Measurements from ENCODE around the gene TYW1.
"Not testable (repeated sequence)": the region's sequence is repeated elsewhere in the genome, so short reads cannot be mapped to it uniquely, and the experiment has no call there.

TYW1 gene

GRCh38 chr7:67134912-67135311 lies 138.3 kb downstream of the TYW1 start:
- DNase-seq (ENCODE audit: low read depth) = not testable (repeated sequence)

DNA sequence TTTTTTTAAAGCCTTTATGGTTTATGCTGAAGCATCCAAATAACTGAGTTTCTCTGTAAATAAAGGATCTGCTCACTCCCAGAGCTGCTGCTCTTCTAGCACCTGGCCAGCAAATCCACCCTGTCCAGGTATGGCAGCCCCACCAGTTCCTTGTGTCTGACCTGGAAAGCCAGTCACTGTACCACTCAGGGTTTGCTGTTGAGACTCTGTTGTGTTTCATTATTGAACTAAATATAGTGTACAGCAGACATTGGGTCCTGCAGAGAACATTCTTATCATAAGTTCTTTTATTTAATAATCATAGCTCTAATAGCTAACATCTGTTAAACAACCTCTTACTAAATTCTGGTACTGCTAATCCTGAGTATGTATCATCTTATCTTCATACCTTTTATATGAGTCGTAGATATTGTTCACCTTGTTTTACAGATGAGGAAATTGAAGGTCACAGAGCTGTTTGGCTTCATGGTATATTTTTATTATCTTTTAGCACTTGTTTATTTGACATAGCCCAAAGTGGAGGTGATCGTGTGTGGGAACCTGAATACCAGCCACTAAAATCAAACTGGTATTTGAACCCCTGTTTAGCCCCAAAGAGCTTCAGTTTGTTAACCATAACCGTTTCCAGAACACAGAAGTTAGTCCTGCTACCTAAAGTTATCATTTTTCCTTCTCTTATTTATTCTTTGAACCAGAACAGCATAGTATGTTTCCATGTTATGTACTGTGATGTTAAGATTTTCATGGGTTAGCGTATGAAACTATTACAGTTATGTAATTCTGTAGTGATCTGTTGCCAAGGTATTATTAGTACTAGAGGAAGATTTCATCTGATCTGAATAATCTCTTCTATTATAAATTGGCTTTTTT lies 139.2 kb downstream of the TYW1 start:
- not testable (repeated sequence) for DNase-seq (ENCODE audit: low read depth)

- not testable (repeated sequence) for DNase-seq (ENCODE audit: low read depth)
Observed at GRCh38 chr7:67137489-67137888, 140.9 kb downstream of the TYW1 start.

DNA sequence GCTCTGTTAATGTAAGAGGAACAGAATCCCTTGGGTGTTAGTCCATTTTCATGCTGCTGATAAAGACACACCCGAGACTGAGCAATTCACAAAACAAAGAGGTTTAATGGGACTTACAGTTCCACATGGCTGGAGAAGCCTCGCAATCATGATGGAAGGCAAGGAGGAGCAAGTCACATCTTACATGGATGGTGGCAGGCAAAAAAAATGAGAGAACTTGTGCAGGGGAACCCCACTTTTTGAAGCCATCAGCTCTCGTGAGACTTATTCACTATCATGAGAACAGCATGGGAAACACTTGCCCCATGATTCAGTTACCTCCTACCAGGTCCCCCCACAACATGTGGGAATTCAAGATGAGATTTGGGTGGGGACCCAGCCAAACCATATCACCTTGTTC lies 143.2 kb downstream of the TYW1 start:
- not testable (repeated sequence) for DNase-seq (ENCODE audit: low read depth)

DNA sequence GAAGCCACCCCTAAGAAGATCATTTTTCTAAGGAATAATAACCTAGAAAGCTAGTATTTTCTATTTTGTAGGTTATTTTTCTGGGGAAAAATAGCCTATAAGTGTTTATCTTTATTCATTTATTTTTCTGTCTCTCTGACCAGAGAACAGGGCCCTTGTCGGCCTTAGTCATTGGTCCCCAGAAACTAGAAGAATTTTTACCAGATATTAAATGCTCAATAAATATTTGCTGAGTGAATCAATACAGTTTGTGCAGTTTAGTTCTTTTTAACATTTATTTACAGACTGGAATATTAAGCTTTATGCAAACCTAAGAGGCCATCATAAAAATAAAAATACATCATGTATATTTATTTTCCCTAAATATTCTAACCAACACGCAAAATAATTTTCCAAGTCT lies 144.4 kb downstream of the TYW1 start:
- not testable (repeated sequence) for DNase-seq (ENCODE audit: low read depth)

DNA sequence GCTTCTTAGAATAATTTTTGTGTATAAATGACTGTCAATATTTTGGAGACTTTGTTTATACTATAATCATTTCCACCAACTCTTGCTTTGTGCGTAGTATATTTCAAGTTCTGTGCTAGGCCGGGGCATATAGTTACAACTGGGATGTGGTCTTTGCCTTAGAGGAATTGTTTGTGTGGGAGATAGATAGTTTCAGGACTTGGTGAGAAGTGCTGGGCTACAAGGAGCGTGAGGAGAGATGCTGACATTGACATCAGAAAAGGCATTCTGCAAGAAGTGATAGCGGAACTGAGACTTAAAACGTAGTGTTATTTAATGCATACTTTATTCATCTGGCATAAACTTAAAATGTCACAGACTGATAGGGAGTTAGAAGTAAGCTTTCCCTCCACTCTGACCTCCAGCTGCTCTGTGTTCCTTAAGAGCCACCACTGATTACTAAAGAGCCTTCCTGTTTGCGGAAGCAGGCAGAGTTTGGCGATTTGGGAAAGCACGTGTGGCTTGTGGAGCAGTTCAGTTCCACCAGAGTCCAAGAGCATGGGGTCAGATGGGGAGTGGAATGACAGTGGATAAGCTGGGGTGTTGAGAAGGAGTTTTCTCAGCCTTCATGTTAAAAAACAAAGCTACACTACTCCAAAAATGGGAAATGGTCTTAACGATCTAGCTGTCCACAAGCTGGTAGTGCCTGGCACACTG lies 146.6 kb downstream of the TYW1 start:
- DNase-seq (ENCODE audit: low read depth) = not testable (repeated sequence)

- not testable (repeated sequence) for DNase-seq (ENCODE audit: low read depth)
Observed at GRCh38 chr7:67145581-67146193, 149.1 kb downstream of the TYW1 start.

DNA sequence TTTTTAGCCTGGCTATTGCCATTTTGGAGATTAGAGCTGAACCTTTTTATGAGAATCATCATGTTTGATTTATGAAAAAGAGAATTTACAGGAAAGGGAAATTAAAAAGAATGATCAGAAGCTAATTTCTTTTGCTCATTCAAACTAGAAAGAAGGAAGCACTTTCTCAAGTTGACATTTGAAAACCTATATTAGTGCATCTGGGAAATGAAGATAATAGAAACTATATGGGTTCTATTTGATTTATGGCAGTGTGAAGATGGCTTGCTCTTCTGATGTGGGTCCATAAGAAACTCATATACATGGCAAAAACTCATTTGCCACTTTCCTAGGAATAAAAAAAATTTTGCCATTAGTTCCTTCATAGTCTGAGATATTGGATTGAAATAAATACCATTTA lies 152.5 kb downstream of the TYW1 start:
- DNase-seq (ENCODE audit: low read depth) = not testable (repeated sequence)

DNA sequence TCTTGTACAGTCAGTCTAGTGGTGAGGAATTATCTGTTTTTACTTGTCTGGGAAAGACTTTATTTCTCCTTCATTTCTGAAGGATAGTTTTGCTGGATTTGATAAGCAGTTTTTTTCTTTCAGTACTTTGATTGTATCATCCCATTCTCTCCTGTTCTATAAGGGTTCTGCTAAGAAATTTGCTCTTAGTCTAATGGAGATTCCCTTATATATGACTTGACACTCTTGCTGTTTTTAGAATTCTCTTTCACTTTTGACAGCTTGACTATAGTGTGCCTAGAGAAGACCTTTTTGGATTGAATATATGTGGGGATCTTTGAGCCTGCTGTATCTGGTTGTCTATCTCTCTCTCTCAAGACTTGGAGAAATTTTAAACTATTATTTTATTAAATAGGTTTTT lies 157.7 kb downstream of the TYW1 start:
- DNase-seq (ENCODE audit: low read depth) = not testable (repeated sequence)

- not testable (repeated sequence) for DNase-seq (ENCODE audit: low read depth)
Observed at GRCh38 chr7:67156064-67156463, 159.4 kb downstream of the TYW1 start.

DNA sequence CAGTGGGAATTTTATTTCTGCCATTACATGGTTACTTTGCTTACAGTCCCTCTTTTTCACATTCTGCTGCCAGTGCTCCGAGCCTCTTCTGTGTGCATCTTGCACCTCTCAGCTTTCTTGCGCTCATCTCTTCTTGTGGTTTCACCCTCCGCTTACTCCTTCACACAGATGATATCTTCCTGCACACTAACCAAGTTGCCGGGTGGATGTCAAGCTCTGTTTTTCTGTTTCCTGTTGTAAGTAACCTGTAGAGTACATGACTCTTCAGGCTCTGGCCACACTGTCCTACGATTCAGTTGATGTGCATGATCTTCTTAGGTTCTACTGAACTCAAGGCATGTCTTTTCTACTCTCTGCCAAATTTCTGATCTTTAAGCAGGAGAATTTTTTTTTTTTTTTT lies 166.7 kb downstream of the TYW1 start:
- DNase-seq (ENCODE audit: low read depth) = not testable (repeated sequence)

- DNase-seq (ENCODE audit: low read depth) = not testable (repeated sequence)
Observed at GRCh38 chr7:67171151-67171550, 174.5 kb downstream of the TYW1 start.

DNA sequence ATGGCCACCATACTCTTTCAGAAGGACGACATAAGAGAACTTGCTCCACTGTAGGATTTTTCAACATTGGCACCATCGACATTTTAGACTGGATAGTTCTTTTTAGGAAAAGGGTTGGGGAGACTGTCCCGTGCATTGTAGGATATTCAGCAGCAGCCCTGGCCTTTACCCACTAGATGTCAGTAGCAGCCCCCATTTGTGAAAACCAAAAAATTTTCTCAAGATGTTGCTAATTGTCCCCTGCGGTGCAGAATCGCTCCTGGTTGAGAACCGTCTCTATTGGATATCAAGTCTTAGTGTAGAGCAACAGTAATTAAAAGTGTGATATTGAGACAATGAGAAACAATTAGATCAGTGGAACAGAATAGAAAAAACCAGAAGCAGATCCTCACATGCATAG lies 180.1 kb downstream of the TYW1 start:
- DNase-seq (ENCODE audit: low read depth) = not testable (repeated sequence)

DNA sequence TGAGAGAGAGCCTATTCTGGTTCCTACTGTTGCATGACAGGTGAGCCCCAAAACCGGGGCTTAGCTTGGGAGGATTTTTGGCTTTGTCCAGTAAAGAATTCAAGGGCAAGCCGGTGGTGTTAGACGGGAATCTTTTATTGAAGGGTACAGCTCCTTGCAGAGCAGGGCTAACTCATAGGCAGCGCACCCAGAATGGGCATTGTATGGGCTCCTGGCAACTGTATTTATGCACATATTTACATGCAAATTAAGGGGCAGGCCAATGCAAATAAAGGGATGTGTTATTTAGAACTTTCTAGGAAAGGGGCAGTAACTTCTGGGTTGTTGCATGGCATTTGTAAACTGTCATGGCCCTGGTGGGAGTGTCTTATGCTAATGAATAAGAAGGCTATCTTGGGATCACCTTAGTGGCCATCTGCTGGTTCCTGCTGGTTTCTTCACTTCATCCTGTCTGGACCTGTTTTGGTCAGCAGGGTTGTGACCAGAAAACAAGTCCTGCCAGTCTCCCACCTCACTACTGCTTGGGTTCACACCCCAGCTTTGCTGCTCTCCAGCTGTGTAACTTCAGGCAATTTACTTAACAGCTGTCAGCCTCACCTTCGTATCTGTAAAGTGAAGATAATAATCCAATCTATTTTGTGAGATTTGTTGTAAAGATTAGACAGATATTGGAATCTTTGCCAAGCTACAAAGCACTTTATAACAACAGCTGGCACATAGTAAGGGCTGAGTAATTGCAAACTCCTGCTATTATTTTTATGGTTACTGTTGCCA lies 182.5 kb downstream of the TYW1 start:
- DNase-seq (ENCODE audit: low read depth) = not testable (repeated sequence)

DNA sequence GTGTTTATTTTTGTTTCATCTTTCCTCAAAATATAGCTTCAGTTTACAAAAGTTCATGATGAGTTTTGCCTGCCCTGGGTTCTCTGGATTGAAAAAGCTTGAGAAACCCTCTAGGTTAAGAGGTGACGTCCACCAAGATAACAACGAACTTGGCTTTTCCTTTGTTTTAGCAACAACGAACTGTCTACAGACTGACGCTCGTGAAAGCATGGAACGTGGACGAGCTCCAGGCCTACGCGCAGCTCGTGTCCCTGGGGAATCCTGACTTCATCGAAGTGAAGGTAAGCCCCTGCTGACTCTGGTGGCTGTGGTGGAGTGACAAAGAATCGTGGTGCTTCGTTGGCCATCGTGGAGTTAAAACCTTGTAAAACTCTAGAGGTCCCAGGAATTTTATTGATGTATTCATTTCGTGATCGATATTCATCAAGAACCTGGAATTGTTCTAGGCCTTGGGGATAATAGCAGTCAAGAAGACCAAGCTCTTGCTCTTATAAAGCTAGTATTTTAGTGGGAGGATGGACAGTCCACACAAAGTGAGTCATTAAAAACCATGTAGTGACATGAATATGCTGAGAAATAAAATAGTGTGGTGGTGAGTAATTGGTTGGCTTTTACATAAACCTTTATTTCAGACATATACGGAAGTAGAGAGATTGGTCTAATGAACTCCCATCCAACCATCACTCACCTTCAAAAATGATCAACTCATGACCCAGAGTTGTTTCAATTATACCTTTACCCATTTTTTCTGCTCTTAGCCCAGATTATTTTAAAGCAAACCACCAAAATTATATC lies 186.5 kb downstream of the TYW1 start:
- DNase-seq (ENCODE audit: low read depth) = not testable (repeated sequence)

GRCh38 chr7:67184912-67185659 lies 188.5 kb downstream of the TYW1 start:
- not testable (repeated sequence) for DNase-seq (ENCODE audit: low read depth)

GRCh38 chr7:67185660-67186129 lies 189.1 kb downstream of the TYW1 start:
- not testable (repeated sequence) for DNase-seq (ENCODE audit: low read depth)

DNA sequence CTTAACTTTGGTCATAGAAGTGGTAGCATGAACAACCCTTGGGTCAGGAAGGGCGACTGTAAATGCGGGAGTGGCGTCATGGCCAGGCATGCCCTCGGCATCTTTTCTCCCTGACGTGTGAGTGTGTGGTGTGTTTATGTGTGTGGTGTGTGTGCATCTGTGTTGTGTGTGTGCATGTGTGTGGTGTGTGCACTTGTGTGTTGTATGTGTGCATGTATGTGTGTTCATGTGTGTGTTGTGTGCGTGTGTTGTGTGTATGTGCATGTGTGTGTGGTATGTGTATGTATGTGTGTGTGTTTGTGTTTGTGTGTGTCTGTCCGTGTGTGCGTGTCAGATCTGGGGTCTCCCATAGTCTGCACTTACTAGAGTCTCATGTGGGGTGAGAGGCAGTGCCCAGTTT lies 192.5 kb downstream of the TYW1 start:
- DNase-seq (ENCODE audit: low read depth) = not testable (repeated sequence)

- not testable (repeated sequence) for DNase-seq (ENCODE audit: low read depth)
Observed at GRCh38 chr7:67189801-67190465, 193.3 kb downstream of the TYW1 start.

Measured in CMK (cell line).